Vein endothelial cell (primary cell): ENCODE data around the gene PCDHGB7. TPM values are rescaled to one million over a fixed set of nuclear protein-coding genes. Genes with fewer than 3 reads are reported as not detected.

Source experiments
- total RNA-seq: library from RNA; depleted of rRNA; stranded (reverse); fragments of >200 nt; gene quantifications from 2 replicates; pipeline ENCODE4 v1.2.3, GENCODE V29; 2012

Gene PCDHGB7
- total RNA-seq, result 10.9 and 15.7 TPM in 2 replicates

GRCh38 chr5:141417494-141418172 is at the start of gene PCDHGB7:
Gene PCDHGB7, plus strand, starts transcription at chr5:141417677. Its CDS starts 183 bp downstream, at chr5:141417860.

GRCh38 chr5:141369994-141370848 is 47.3 kb upstream of the PCDHGB7 start, which contains the start of gene PCDHGB3:
Gene PCDHGB3, plus strand, starts transcription at chr5:141370242. Its CDS starts 153 bp downstream, at chr5:141370395.

GRCh38 chr5:141373673-141374317 is 43.7 kb upstream of the PCDHGB7 start, which contains the start of gene PCDHGA6:
Gene PCDHGA6, plus strand, starts transcription at chr5:141373891. Its CDS starts 193 bp downstream, at chr5:141374084.

GRCh38 chr5:141382469-141383294 is 34.8 kb upstream of the PCDHGB7 start, which contains the start of gene PCDHGA7:
Gene PCDHGA7, plus strand, starts transcription at chr5:141382742. Its CDS starts 158 bp downstream, at chr5:141382900.

GRCh38 chr5:141387557-141388311 is 29.7 kb upstream of the PCDHGB7 start, which contains the start of gene PCDHGB4:
Gene PCDHGB4, plus strand, starts transcription at chr5:141387698. Its CDS starts 187 bp downstream, at chr5:141387885.

DNA sequence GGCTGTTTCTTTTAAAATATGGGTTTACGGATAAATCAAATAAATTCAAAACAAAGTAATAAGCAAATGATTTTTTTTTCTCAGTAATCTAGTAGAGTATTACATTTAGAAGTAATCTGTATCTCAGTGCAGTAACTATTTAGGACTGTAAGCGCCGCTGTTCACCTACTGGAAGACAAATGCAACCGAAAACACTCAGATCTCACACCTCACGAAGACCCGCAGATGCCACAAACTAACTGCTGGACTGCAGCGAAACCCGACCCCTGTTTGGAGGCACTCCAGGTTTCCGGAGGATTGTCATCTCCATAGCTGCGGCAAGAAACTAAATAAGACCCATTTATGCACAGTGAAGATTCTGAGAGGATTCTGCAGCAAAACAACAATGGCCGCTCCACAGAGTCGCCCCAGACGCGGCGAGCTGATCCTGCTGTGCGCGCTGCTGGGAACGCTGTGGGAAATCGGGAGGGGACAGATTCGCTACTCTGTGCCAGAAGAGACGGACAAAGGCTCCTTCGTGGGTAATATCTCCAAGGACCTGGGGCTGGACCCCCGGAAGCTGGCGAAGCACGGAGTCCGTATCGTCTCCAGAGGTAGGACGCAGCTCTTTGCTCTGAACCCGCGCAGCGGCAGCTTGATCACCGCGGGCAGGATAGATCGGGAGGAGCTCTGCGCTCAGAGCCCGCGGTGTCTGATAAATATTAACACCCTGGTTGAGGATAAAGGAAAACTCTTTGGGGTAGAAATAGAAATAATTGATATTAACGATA is 24.9 kb upstream of the PCDHGB7 start, which contains the start of gene PCDHGA8:
Gene PCDHGA8, plus strand, starts transcription at position 205 of the 770 bp plus-strand sequence. Its CDS starts 181 bp downstream, at position 386.

DNA sequence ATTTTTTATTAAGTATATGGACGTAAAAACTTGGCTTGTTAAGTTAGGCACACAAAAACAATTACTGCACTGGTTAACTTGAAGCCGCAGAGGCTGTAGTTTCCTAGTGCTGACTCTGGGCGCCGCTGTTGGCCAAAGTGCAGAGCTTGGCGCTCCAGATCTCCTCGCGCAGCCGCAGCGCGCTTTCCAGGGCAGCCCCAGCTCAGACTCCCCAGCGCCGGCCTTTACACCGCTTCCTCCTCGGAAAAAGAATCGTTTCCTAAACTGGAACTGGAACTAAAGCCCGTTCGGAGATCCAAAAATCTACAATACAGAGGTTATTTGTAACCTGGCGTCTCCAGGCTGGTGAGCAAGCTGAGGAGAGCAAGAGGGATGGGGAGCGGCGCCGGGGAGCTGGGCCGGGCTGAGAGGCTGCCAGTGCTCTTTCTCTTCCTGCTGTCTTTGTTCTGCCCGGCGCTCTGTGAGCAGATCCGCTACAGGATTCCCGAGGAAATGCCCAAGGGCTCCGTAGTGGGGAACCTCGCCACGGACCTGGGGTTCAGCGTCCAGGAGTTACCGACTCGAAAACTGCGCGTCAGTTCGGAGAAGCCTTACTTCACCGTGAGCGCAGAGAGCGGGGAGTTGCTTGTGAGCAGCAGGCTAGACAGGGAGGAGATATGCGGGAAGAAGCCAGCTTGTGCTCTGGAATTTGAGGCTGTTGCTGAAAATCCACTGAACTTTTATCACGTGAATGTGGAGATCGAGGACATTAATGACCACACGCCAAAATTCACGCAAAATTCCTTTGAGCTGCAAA is 19.5 kb upstream of the PCDHGB7 start, which contains the start of gene PCDHGB5:
Gene PCDHGB5, plus strand, starts transcription at position 192 of the 796 bp plus-strand sequence. Its CDS starts 181 bp downstream, at position 373.

DNA sequence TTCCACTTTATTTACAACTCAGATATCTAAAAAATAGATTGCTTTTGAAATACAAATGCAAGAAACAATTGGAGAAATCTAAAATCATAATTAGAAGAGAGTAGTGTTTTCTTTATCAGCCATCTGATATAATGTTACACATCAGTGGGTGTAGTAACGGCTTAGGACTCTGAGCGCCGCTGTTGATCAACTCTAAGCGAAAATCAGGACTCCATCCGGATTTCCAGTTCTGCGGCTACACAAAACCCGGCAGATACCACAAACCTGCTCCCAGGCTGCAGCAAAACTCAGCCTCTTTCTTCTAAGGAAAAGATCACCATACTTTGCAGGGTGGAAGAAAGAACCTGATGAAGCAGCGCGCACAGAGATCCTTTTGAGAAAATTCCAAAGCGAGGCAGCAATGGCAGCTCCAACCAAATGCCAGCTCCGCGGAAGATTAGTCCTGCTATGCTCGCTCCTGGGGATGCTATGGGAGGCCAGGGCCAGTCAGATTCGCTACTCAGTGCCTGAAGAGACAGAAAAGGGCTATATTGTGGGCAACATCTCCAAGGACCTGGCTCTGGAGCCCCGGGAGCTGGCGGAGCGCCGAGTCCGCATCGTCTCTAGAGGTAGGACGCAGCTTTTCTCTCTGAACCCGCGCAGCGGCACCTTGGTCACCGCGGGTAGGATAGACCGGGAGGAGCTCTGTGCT is 14.8 kb upstream of the PCDHGB7 start, which contains the start of gene PCDHGA9:
Gene PCDHGA9, plus strand, starts transcription at position 226 of the 691 bp plus-strand sequence. Its CDS starts 175 bp downstream, at position 401.

DNA sequence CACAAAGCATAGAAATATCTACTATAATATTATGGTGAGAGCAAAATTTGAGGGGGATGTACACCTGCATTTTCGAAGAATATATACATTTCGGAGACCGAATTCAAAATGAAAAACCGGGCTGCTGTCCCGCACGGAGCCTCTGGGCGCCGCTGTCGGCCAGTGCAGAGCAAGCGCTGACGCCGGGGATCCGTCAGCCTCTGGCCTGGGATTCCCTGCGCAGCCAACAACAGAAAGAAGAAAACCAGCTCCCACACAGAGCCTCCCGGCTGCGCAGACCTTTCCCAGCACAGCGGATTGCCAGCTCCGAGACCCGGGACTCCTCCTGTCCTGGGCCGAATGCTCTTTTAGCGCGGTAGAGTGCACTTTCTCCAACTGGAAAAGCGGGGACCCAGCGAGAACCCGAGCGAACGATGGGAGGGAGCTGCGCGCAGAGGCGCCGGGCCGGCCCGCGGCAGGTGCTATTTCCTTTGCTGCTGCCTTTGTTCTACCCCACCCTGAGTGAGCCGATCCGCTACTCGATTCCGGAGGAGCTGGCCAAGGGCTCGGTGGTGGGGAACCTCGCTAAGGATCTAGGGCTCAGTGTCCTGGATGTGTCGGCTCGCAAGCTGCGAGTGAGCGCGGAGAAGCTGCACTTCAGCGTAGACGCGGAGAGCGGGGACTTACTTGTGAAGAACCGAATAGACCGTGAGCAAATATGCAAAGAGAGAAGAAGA is 9.5 kb upstream of the PCDHGB7 start, which contains the start of gene PCDHGB6:
Gene PCDHGB6, plus strand, starts transcription at position 232 of the 716 bp plus-strand sequence. Its CDS starts 182 bp downstream, at position 414.

DNA sequence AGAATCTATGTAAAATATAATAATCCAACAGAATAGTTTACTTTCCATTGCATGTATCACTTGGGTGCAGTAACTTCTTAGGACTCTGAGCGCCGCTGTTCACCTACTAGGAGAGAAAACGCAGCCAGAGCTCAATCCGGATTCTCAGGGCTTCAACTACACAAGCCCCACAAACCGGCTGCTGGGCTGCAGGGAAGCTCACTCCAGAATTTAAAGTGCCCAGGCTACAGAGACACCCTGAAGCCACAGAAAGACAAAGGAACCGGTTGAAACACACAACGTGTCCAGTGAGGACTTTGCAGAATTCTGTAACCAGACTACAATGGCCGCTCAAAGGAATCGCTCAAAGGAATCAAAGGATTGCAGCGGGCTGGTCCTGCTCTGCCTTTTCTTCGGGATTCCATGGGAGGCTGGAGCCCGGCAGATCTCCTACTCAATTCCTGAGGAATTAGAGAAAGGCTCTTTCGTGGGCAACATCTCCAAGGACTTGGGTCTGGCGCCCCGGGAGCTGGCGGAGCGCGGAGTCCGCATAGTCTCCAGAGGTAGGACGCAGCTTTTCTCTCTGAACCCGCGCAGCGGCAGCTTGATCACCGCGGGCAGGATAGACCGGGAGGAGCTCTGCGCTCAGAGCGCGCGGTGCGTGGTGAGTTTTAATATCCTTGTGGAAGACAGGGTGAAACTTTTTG is 4.5 kb upstream of the PCDHGB7 start, which contains the start of gene PCDHGA10:
Gene PCDHGA10, plus strand, starts transcription at position 134 of the 686 bp plus-strand sequence. Its CDS starts 189 bp downstream, at position 323.

GRCh38 chr5:141420855-141421488 is 3.5 kb downstream of the PCDHGB7 start, which contains the start of gene PCDHGA11:
Gene PCDHGA11, plus strand, starts transcription at chr5:141421051. Its CDS starts 177 bp downstream, at chr5:141421228.

GRCh38 chr5:141430332-141431113 is 13.0 kb downstream of the PCDHGB7 start, which contains the start of gene PCDHGA12:
Gene PCDHGA12, plus strand, starts transcription at chr5:141430507. Its CDS starts 253 bp downstream, at chr5:141430760.

